ENCODE measurements around the gene CLIC6.

DNA sequence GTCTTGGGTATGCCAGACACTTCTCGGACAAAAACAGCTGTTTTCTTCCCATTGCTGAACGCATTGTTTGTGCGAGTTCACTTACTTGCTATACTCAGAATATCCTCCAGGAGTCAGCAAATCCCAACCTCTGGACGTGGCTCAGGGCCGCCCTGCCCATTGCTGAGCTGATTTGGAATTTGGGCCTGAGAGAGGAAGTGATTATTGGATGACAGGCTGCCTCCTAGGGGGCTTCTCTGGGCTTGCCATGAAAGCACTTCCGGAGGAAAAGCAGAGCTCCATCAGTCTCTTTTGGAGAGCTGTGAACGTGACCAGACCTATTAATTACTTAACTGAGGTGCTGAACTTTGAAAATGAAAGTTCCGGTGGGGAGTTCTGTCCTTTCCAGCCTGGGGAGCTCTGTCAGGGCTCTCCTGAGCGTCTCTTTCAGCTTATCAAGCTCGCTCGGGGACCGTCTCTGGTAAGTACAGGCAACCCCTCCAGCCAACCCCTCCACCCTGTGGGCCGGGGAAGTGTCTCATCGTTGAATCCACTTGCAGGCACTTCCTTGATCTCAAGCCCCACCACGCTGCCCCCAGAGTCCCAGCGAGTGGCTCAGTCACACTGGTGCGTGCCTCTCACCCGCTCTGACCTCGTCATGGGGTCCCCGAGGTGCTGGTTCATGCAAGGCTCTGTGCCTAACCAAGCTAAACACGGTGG, 76.9 kb downstream of the CLIC6 start:
- TF ChIP-seq EP300 (IDR thresholded peaks at IDR 0.05; ENCODE audit: borderline replicate concordance in 1 of 2, low read depth in 2 of 2, low read length in 2 of 2): no peak
- TF ChIP-seq TBP (IDR thresholded peaks at IDR 0.05; ENCODE audit: low read depth, low read length): no peak
- TF ChIP-seq, protein P1, sequence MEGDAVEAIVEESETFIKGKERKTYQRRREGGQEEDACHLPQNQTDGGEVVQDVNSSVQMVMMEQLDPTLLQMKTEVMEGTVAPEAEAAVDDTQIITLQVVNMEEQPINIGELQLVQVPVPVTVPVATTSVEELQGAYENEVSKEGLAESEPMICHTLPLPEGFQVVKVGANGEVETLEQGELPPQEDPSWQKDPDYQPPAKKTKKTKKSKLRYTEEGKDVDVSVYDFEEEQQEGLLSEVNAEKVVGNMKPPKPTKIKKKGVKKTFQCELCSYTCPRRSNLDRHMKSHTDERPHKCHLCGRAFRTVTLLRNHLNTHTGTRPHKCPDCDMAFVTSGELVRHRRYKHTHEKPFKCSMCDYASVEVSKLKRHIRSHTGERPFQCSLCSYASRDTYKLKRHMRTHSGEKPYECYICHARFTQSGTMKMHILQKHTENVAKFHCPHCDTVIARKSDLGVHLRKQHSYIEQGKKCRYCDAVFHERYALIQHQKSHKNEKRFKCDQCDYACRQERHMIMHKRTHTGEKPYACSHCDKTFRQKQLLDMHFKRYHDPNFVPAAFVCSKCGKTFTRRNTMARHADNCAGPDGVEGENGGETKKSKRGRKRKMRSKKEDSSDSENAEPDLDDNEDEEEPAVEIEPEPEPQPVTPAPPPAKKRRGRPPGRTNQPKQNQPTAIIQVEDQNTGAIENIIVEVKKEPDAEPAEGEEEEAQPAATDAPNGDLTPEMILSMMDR (IDR thresholded peaks at IDR 0.05; ENCODE audit: control extremely low read depth in 1 of 3, insufficient read depth in 1 of 3, low read depth in 1 of 3, low read length in 3 of 3): peak; percentile 60 to 96 (median 89)
- TF ChIP-seq, protein P2, sequence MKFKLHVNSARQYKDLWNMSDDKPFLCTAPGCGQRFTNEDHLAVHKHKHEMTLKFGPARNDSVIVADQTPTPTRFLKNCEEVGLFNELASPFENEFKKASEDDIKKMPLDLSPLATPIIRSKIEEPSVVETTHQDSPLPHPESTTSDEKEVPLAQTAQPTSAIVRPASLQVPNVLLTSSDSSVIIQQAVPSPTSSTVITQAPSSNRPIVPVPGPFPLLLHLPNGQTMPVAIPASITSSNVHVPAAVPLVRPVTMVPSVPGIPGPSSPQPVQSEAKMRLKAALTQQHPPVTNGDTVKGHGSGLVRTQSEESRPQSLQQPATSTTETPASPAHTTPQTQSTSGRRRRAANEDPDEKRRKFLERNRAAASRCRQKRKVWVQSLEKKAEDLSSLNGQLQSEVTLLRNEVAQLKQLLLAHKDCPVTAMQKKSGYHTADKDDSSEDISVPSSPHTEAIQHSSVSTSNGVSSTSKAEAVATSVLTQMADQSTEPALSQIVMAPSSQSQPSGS (IDR thresholded peaks at IDR 0.05; ENCODE audit: low read length): no peak
- no peak for TF ChIP-seq JUN (IDR thresholded peaks at IDR 0.05; ENCODE audit: low read depth, low read length)
- 0 out of 2 replicates have a peak, but pooled peaks have one; percentile 9 for TF ChIP-seq EGR1 (IDR thresholded peaks at IDR 0.05; ENCODE audit: borderline replicate concordance, low read depth, low read length)
- TF ChIP-seq ZNF274 (IDR thresholded peaks at IDR 0.05; ENCODE audit: borderline replicate concordance, extremely low read depth, low read length): no peak
- no peak for TF ChIP-seq JUND (IDR thresholded peaks at IDR 0.05; ENCODE audit: low read length)
